HAP-1 (cell line): ENCODE results near the gene KCNK16.

Source experiments
- DNase-seq, 2 experiments: peaks; one replicate each; pipeline ENCODE4 v3.0.0-alpha.2; 2016 to 2020; ENCODE audit warnings: low spot score in 2 of 2
- H3K27me3 ChIP-seq: fragments of 250-450 bp; sonication (Bioruptor Pico); 2 replicates; pipeline ENCODE4 v1.5.1; 2020; ENCODE audit warnings: low read depth, mild to moderate bottlenecking, moderate library complexity
- H3K36me3 ChIP-seq: fragments of 250-450 bp; sonication (Bioruptor Pico); replicated peaks from 2 replicates; pipeline ENCODE4 v1.5.1; 2020; ENCODE audit warnings: mild to moderate bottlenecking
- H3K4me1 ChIP-seq: fragments of 250-450 bp; sonication (Bioruptor Pico); 2 replicates; pipeline ENCODE4 v1.5.1; 2020; ENCODE audit warnings: mild to moderate bottlenecking
- H3K4me3 ChIP-seq: fragments of 250-450 bp; sonication (Bioruptor Pico); 2 replicates; pipeline ENCODE4 v1.5.1; 2020; ENCODE audit warnings: mild to moderate bottlenecking, moderate library complexity
- H3K9me3 ChIP-seq: fragments of 250-450 bp; sonication (Bioruptor Pico); 2 replicates; pipeline ENCODE4 v1.5.1; 2020; ENCODE audit warnings: mild to moderate bottlenecking, moderate library complexity
- in situ Hi-C: fragments of 300-500 bp; cut with MboI; formaldehyde crosslinking; loops from 3 replicates; pipeline ENCODE4 v1.14.3; 2020; ENCODE audit warnings: low sequenced_read_pairs, inconsistent platforms, mixed read lengths

The KCNK16 gene

DNA sequence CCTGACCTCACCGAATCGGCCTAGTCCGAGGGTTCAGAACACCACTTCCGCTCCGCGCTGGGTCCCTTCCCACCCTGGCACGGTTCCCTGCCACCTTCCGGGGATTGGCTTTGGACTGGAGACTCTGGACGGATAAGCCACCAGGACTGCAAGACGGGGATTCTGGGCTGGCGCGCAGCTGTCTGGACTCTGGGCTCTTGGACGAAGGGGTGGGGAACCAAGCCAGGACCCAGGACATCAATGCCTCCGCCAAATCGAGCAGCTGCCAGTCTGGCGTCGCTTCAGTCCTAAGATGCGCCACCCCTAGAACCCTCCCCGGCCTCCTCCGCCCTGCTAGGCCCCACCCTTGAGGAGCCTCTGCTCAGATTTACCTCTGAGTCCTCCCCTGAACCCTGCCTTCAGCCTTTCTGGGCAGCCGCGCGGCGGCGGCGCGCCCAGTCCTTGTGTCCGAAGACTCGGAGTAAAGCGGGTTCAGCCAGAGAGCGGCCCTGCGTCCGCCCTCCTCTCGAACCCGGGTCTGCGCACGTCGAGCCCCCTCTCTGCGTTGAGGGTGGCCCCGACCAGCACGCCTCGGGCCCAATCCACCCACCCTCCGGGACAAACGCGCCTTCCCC lies 9.5 kb downstream of the KCNK16 start:
- Histone ChIP-seq H3K4me1 (no peaks in the 10 kb centered on the region), H3K4me3 (no peak overlapping the region), H3K9me3 (no peaks in the 10 kb centered on the region), H3K27me3 (peaks cover 23% of the 10 kb centered on the region), H3K36me3 (no peaks in the 10 kb centered on the region)
- in situ Hi-C loops, result no loop called here
- no peak for DNase-seq

GRCh38 chr6:39310542-39310941 lies 12.0 kb downstream of the KCNK16 start:
- H3K4me1 ChIP-seq, result no peaks in the 10 kb centered on the region
- H3K27me3 ChIP-seq, result peaks cover 23% of the 10 kb centered on the region
- H3K4me3 ChIP-seq, result no peak overlapping the region
- H3K36me3 ChIP-seq, result no peaks in the 10 kb centered on the region
- DNase-seq, result no peak
- in situ Hi-C loops, result no loop called here
- H3K9me3 ChIP-seq, result no peaks in the 10 kb centered on the region

DNA sequence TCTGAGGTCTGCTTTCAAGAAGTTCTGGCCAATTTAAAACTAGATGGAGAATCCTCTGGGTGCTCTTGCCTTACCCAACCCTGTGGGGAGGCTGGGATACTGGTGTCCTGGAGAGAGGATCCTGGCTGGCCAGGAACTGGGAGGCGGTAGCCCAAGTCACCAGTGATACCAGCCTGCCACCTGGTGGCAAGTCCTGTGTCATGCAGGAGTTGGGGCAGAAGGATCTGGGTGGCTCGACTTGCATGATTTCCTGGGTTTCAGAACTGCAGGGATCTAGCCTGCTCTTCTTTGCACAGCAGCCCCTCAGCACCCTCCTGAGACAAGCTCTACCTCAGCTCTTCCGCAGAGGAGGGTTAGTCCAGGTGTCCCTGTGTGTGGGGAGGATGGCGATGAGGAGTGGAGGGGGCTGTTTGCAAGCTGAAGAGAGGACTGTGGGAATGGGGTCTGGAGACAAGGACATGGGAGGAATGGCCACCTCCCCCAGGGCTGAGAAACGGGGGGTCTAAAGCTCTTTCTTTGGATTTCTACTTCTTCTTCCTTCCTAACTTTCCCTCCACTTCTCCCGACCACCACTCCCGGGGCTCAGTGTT lies 12.5 kb downstream of the KCNK16 start:
- in situ Hi-C loops, result loop anchor here (10.0 kb wide), 3 partner anchors 305 to 435 kb away; no protein-coding TSS in a partner anchor

GRCh38 chr6:39307462-39307861 lies 15.0 kb downstream of the KCNK16 start:
- H3K36me3 ChIP-seq, result no peaks in the 10 kb centered on the region
- in situ Hi-C loops, result loop anchor here (10.0 kb wide), 3 partner anchors 303 to 433 kb away; no protein-coding TSS in a partner anchor
- no peaks in the 10 kb centered on the region for H3K9me3 ChIP-seq
- H3K27me3 ChIP-seq, result peaks cover 2% of the 10 kb centered on the region; the same call in 1 of the 2 replicates
- no peak for DNase-seq
- no peaks in the 10 kb centered on the region for H3K4me1 ChIP-seq
- H3K4me3 ChIP-seq, result no peak overlapping the region

More for the DNA sequence above, 12.5 kb downstream of the KCNK16 start:
- peak; percentile 48 to 81 for DNase-seq
- H3K4me3 ChIP-seq, result no peak overlapping the region
- H3K27me3 ChIP-seq, result peaks cover 23% of the 10 kb centered on the region
- H3K4me1 ChIP-seq, result no peaks in the 10 kb centered on the region
- no peaks in the 10 kb centered on the region for H3K36me3 ChIP-seq
- H3K9me3 ChIP-seq, result no peaks in the 10 kb centered on the region

- DNase-seq, result no peak
- Histone ChIP-seq H3K36me3 (no peaks in the 10 kb centered on the region), H3K27me3 (no peaks in the 10 kb centered on the region), H3K4me1 (no peaks in the 10 kb centered on the region), H3K9me3 (no peaks in the 10 kb centered on the region), H3K4me3 (no peak overlapping the region)
- in situ Hi-C loops, result loop anchor here (5.0 to 10.0 kb wide), 5 partner anchors 73 to 430 kb away; no protein-coding TSS in a partner anchor
Observed at GRCh38 chr6:39304951-39305350, 17.6 kb downstream of the KCNK16 start.

GRCh38 chr6:39303425-39304153 lies 18.9 kb downstream of the KCNK16 start:
- Histone ChIP-seq H3K36me3 (no peaks in the 10 kb centered on the region), H3K4me1 (no peaks in the 10 kb centered on the region), H3K9me3 (no peaks in the 10 kb centered on the region), H3K4me3 (no peak overlapping the region), H3K27me3 (peaks cover 10% of the 10 kb centered on the region)
- no peak for DNase-seq
- in situ Hi-C loops, result loop anchor here (5.0 to 10.0 kb wide), 5 partner anchors 71 to 429 kb away; no protein-coding TSS in a partner anchor

DNA sequence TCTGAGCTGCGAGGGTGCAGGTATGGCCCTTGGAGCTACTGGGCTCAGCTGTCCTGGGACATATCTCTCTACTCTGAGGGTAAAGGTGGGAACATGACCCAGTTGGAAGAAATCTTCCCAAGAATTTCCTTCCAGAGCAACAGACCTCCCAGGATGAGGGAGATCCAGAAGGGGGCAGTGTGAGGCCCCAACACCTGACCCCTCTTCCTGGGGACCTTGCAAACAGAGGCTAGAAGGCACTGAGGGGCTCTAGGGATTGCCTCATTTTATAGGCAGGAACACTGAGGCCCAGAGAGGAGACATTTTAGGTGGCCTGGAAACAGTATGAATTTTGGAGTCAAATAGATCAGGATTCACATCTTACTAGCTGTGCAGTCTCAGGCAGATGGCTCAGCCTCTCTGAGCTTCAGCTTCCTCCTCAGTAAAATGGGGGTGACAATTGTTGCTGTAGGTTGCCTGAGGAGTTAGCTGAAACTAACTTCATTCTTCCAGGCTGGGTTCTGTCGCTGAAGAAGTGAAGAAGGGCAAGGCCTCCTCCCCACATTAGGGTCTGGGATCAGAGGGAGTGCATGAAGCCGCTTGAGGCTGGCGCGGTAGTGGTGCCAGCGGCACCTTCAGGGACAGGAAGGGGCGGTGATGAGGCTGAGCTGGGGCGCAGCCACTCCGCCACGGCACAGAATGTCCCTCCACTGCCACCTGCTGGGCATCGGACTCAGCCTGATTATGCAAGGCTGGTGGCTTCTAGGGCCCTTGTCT lies 19.7 kb downstream of the KCNK16 start:
- H3K27me3 ChIP-seq, result peaks cover 13% of the 10 kb centered on the region
- no peaks in the 10 kb centered on the region for H3K9me3 ChIP-seq
- no peaks in the 10 kb centered on the region for H3K4me1 ChIP-seq
- peak; percentile 71 to 91 for DNase-seq
- in situ Hi-C loops, result loop anchor here (5.0 to 10.0 kb wide), 5 partner anchors 71 to 428 kb away; no protein-coding TSS in a partner anchor
- no peaks in the 10 kb centered on the region for H3K36me3 ChIP-seq
- no peak overlapping the region for H3K4me3 ChIP-seq

- H3K4me3 ChIP-seq, result no peak overlapping the region
- in situ Hi-C loops, result loop anchor here (5.0 to 10.0 kb wide), 5 partner anchors 70 to 427 kb away; no protein-coding TSS in a partner anchor
- H3K4me1 ChIP-seq, result no peaks in the 10 kb centered on the region
- no peak for DNase-seq
- H3K36me3 ChIP-seq, result no peaks in the 10 kb centered on the region
- peaks cover 13% of the 10 kb centered on the region for H3K27me3 ChIP-seq
- no peaks in the 10 kb centered on the region for H3K9me3 ChIP-seq
Observed at GRCh38 chr6:39302011-39302410, 20.5 kb downstream of the KCNK16 start.

DNA sequence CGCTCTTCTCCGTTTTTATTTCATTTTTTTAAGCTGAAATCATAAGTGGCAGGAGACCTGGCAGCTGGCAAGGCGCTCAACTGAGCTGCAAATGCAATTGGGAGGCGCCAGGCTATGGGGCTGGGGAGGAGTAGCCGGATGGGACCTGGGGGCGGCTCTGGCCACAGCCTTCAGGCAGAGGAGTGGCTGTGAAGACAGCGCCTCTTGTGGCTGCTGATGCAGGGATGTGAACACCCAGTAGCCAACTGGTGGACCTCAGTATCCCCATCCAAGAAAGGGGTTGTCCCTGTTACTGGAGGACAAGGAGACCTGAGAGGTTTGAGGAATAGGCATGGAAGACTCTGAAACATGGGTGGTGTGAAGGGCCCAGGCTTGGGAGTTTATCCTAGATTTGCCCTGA lies 20.9 kb downstream of the KCNK16 start:
- Histone ChIP-seq H3K9me3 (no peaks in the 10 kb centered on the region), H3K36me3 (no peaks in the 10 kb centered on the region), H3K4me1 (no peaks in the 10 kb centered on the region), H3K27me3 (peaks cover 13% of the 10 kb centered on the region), H3K4me3 (no peak overlapping the region)
- in situ Hi-C loops, result loop anchor here (5.0 to 10.0 kb wide), 5 partner anchors 69 to 427 kb away; no protein-coding TSS in a partner anchor
- DNase-seq, result peak in 1 of 2 experiments; percentile 50

GRCh38 chr6:39300739-39301138 lies 21.8 kb downstream of the KCNK16 start:
- H3K36me3 ChIP-seq, result no peaks in the 10 kb centered on the region
- no peak overlapping the region for H3K4me3 ChIP-seq
- no peaks in the 10 kb centered on the region for H3K9me3 ChIP-seq
- peaks cover 13% of the 10 kb centered on the region for H3K27me3 ChIP-seq
- H3K4me1 ChIP-seq, result no peaks in the 10 kb centered on the region
- no peak for DNase-seq
- in situ Hi-C loops, result loop anchor here (5.0 to 10.0 kb wide), 5 partner anchors 68 to 426 kb away; no protein-coding TSS in a partner anchor

DNA sequence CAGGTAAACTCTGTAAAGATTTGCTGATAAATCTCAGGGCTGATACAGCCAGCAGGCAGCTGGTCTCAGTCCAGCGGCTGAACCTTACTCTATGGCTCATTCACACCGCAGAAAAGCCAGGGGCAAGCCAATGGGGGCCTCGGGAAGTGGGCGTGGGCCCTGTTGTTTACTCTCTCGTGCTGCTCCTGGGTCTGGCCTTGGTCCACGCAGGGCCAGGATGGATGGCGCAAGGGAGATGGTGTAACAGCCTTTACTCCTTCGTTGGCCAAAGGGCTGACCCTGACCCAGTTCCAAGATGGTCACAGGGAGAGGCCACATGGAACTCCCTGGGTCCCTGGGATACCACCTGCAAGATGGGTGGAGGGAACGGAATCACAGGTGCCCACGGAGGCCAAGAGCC lies 24.4 kb downstream of the KCNK16 start:
- in situ Hi-C loops, result no loop called here
- Histone ChIP-seq H3K9me3 (no peaks in the 10 kb centered on the region), H3K36me3 (no peaks in the 10 kb centered on the region), H3K4me1 (no peaks in the 10 kb centered on the region), H3K27me3 (peaks cover 13% of the 10 kb centered on the region), H3K4me3 (no peak overlapping the region)
- no peak for DNase-seq

DNA sequence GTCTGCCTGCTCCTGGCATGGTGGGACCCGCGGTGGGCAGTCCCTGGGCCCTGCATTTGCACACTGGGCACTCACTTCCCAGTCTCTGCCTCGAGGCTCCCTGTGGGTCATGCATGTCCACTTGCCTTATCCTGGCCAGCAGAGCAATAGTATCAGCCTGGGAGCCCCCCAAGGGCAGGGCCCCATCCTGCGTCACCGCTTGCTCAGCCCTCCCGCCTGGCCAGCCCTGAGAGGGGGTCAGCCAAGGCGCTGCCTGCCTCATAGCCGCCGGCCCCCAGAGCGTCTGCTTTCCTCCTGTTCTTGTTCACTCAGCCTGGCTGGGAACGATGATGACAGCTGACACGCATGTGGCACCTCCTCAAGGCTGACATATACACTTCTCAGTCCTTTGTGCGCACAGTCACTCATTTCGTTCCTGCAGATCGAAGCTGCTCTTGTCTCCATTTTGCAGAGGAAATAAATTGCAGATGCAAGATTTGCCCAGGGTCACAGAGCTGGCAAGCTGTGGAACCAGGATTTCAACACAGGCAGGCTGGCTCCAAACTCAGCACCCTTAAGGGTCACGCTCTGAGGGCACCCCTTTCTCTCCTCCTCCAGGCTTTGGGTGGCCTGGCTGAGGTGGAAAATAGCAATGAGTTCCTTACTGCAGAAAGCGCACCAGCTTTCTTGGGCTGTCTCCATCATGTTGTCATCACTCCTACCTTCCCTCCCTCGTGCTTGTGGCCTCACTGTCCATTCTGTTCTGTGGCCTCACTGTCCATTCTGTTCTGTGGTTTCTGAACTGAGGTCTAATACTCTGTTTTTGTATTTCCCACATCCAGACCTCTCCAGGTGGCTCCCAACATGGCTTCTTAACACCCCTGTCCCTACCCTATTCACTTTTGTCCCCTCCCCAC lies 25.5 kb downstream of the KCNK16 start:
- Histone ChIP-seq H3K9me3 (no peaks in the 10 kb centered on the region), H3K4me1 (no peaks in the 10 kb centered on the region), H3K36me3 (no peaks in the 10 kb centered on the region), H3K4me3 (no peak overlapping the region), H3K27me3 (peaks cover 13% of the 10 kb centered on the region)
- in situ Hi-C loops, result no loop called here
- DNase-seq, result no peak
